ENCODE measurements around the gene NEURL4.
A peak's percentile ranks its signal among the peaks of the same experiment; 100 is the strongest.

Gene NEURL4

GRCh38 chr17:7315570-7316235, 13.4 kb downstream of the NEURL4 start:
- peak overlapping the region; percentile 87 for H3K4me3 ChIP-seq (ENCODE audit: low read depth, low read length)
- in situ Hi-C loops (cut with HindIII; ENCODE audit: low sequenced_read_pairs), result no loop called here
- DNase-seq (ENCODE audit: low read depth), result no peak
- TF ChIP-seq CTCF (IDR thresholded peaks at IDR 0.05; ENCODE audit: low read depth, low read length, missing control alignments), result no peak

- TF ChIP-seq CTCF (IDR thresholded peaks at IDR 0.05; ENCODE audit: low read depth, low read length, missing control alignments), result no peak
- DNase-seq (ENCODE audit: low read depth), result no peak
- peak within 1 kb of the TSS; percentile 87 for H3K4me3 ChIP-seq (ENCODE audit: low read depth, low read length)
- in situ Hi-C loops (cut with HindIII; ENCODE audit: low sequenced_read_pairs), result no loop called here
These were observed 14.2 kb downstream of the NEURL4 start, which contains the start of gene GPS2 for GRCh38 chr17:7314719-7315569. Gene GPS2, minus strand, starts transcription at chr17:7315360. Its CDS starts 308 bp downstream, at chr17:7315052.

GRCh38 chr17:7313890-7314718, 15.0 kb downstream of the NEURL4 start:
- no peak for DNase-seq (ENCODE audit: low read depth)
- in situ Hi-C loops (cut with HindIII; ENCODE audit: low sequenced_read_pairs), result no loop called here
- H3K4me3 ChIP-seq (ENCODE audit: low read depth, low read length), result peak overlapping the region; percentile 87
- TF ChIP-seq CTCF (IDR thresholded peaks at IDR 0.05; ENCODE audit: low read depth, low read length, missing control alignments), result no peak

GRCh38 chr17:7313088-7313889, 15.8 kb downstream of the NEURL4 start:
- TF ChIP-seq CTCF (IDR thresholded peaks at IDR 0.05; ENCODE audit: low read depth, low read length, missing control alignments), result peak; percentile 9
- no peak for DNase-seq (ENCODE audit: low read depth)
- in situ Hi-C loops (cut with HindIII; ENCODE audit: low sequenced_read_pairs), result no loop called here
- no peak overlapping the region for H3K4me3 ChIP-seq (ENCODE audit: low read depth, low read length)

GRCh38 chr17:7312432-7313087, 16.6 kb downstream of the NEURL4 start:
- in situ Hi-C loops (cut with HindIII; ENCODE audit: low sequenced_read_pairs), result no loop called here
- TF ChIP-seq CTCF (IDR thresholded peaks at IDR 0.05; ENCODE audit: low read depth, low read length, missing control alignments), result no peak
- no peak for DNase-seq (ENCODE audit: low read depth)
- no peak overlapping the region for H3K4me3 ChIP-seq (ENCODE audit: low read depth, low read length)
